ENCODE data around the gene GM2A.
"Not testable (repeated sequence)": the region's sequence is repeated elsewhere in the genome, so short reads cannot be mapped to it uniquely, and the experiment has no call there.

Gene GM2A

GRCh38 chr5:151228986-151229385 is 24.0 kb upstream of the GM2A start:
- DNase-seq (ENCODE audit: low spot score): no peak

GRCh38 chr5:151230048-151230680 is 22.8 kb upstream of the GM2A start:
- DNase-seq (ENCODE audit: low spot score): no peak

GRCh38 chr5:151231359-151231758 is 21.6 kb upstream of the GM2A start:
- no peak for DNase-seq (ENCODE audit: low spot score)

- DNase-seq (ENCODE audit: low spot score): no peak
Observed at GRCh38 chr5:151233616-151234085, 19.3 kb upstream of the GM2A start.

GRCh38 chr5:151234476-151235238 is 18.3 kb upstream of the GM2A start:
- peak; percentile 28 for DNase-seq (ENCODE audit: low spot score)

- not testable (repeated sequence) for DNase-seq (ENCODE audit: low spot score)
Observed at GRCh38 chr5:151235239-151235571, 17.8 kb upstream of the GM2A start.

- no peak for DNase-seq (ENCODE audit: low spot score)
Observed at GRCh38 chr5:151236888-151237287, 16.1 kb upstream of the GM2A start.

- no peak for DNase-seq (ENCODE audit: low spot score)
Observed at GRCh38 chr5:151237685-151238084, 15.3 kb upstream of the GM2A start.

GRCh38 chr5:151238303-151238741 is 14.7 kb upstream of the GM2A start:
- no peak for DNase-seq (ENCODE audit: low spot score)

GRCh38 chr5:151239237-151239861 is 13.6 kb upstream of the GM2A start:
- DNase-seq (ENCODE audit: low spot score): peak; percentile 66

- DNase-seq (ENCODE audit: low spot score): not testable (repeated sequence)
Observed at GRCh38 chr5:151240268-151240835, 12.6 kb upstream of the GM2A start.

GRCh38 chr5:151240924-151241635 is 11.9 kb upstream of the GM2A start:
- no peak for DNase-seq (ENCODE audit: low spot score)

- DNase-seq (ENCODE audit: low spot score): no peak
Observed at GRCh38 chr5:151243127-151243526, 9.9 kb upstream of the GM2A start.

- no peak for DNase-seq (ENCODE audit: low spot score)
Observed at GRCh38 chr5:151243564-151243963, 9.4 kb upstream of the GM2A start.

GRCh38 chr5:151244206-151244605 is 8.8 kb upstream of the GM2A start:
- DNase-seq (ENCODE audit: low spot score): no peak

GRCh38 chr5:151245680-151246219 is 7.2 kb upstream of the GM2A start:
- DNase-seq (ENCODE audit: low spot score): no peak

- no peak for DNase-seq (ENCODE audit: low spot score)
Observed at GRCh38 chr5:151248651-151249050, 4.3 kb upstream of the GM2A start.

- no peak for DNase-seq (ENCODE audit: low spot score)
Observed at GRCh38 chr5:151249281-151249680, 3.7 kb upstream of the GM2A start.

- DNase-seq (ENCODE audit: low spot score): no peak
Observed at GRCh38 chr5:151250346-151251000, 2.5 kb upstream of the GM2A start.

- DNase-seq (ENCODE audit: low spot score): peak; percentile 50
Observed at GRCh38 chr5:151251001-151251551, 1.9 kb upstream of the GM2A start.

- DNase-seq (ENCODE audit: low spot score): no peak
Observed at GRCh38 chr5:151251621-151252020, 1.4 kb upstream of the GM2A start.

Measured in CD4-positive, alpha-beta T cell treated with Interleukin-15 for 4 hours (primary cell).